ENCODE measurements around the gene METRN.
"Not testable (repeated sequence)": the region's sequence is repeated elsewhere in the genome, so short reads cannot be mapped to it uniquely, and the experiment has no call there.

METRN gene

DNA sequence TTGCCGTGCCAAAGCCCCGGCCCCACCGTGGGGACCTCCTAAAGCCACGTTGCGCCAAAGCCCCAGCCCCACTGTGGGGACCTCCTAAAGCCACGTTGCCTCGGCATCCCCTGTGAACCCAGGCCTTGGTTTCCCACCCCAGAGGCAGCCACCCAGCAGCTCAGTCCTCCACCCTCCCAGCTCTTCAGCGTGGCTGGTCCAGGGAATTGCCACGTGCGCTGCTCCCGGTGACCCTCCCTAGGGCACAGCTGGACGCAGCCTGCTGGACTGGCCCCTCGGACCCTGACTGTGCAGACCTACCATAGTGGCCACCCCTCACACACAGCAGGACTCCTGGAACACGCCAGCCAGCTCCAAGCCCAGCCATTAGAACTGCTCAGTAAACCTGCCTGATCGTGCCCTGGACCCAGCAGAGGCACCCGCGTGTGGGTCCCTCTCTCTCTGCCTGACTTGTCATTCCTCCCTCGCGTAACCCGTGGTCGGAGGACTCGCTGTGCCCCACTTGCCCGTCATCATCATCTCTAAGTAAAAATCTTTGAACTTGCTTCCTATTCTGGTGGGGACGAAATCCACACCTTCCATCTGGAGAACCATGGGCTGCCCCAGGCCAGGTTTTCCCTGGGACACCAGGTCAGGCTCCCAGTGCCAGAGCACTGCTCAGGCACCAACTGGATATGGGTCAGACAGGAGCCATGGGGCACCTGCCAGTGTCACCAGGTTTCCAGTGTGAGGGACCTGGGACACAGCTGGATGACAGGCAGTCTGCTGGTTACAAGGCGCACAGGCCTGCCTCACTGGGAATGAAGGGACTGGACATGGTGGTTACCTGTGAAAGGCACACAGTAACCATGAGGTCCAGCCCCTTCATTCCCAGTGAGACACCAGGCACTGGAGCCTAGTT is 20.3 kb downstream of the METRN start:
- DNase-seq (ENCODE audit: low read depth), result no peak

DNA sequence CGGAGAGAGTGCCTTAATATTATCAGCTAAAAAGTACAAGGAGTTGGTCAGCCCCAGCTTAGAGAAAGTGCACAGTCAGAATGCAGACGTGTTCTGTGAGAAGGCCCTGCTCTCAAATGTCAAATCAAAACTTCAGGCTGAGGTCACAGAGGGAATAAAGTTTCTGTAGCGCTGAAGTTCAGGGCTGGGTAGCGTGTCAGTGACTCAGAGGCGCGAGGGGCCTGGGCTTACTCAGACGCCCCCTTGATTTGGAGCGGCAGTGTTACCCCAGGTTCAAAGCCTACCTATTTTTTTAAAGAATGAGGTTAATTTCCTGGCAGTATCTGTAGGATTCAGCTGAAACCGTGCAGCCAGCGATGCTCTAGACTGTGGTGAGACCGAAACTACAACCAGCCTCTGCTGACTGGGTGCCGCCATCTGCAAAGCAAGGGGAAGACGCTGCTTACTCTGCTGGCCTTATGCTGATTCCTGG is 21.1 kb downstream of the METRN start:
- no peak for DNase-seq (ENCODE audit: low read depth)

DNA sequence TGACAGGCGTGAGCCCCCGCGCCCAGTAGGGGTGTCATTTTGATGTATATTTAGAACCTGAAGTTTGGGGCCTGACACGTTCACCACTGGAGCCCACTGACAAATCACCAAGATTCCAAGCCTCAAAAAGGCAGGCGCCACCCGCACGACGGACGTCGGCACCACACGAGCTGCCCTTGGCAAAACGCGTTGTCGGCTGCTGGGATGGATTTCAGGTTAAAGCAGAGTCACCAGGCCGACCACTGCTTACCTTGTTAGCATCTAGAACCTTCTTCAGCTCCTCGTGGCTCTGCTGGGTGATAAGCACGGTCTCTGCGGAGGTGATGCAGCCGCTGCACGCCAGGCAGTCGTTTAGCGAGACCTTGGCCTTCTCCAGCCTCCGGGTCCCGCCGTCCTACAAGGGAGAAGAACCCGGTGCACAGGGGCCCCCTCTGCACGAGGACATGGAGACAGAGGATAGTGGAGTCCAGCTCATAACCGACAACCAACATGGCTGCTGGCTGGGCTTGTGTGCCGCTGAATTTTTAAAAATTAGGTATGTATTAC is 22.1 kb downstream of the METRN start:
- DNase-seq (ENCODE audit: low read depth), result no peak

DNA sequence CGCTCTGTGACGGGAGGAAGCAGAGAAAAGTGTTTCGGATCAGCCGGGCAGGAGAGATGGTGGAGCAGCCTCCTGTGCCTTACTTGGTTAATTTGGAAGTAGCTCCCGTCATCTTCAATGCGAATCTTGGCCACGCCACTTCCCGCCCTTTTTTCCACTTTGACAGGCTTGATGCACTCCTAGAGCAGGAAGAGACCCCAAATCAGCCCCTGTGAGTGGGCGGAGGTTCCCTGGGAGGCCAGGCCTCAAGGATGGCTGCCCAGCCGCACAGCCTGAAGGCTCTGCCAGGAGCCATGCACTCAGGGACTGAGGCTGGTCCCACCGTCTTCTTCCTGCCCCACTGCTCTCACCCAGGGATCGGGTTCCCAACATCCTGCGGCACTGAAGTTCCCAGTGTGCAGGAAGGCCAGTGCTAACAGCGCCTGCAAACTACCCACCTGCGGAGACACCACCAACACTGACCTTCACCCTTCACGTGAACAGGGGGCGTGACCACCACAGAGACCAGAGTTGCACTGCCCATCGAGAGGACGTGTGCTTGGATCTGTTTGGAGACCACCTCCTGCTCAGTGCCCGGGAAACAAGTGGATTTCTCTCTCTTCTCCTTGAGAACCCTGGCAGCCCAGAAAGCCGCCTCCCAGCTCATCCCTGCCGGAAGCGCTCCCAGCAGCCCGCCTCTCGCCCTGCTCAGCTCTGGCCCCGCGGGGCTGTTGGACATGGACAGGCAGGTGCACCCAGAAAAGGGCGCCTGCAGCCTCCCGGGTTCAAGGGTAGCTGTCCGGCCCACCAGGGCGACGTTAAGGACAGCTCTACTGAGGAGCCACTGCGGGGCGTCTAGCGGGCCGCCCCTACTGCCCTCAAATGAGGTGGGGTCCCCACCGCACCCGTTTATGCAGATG is 24.9 kb downstream of the METRN start:
- no peak for DNase-seq (ENCODE audit: low read depth)

DNA sequence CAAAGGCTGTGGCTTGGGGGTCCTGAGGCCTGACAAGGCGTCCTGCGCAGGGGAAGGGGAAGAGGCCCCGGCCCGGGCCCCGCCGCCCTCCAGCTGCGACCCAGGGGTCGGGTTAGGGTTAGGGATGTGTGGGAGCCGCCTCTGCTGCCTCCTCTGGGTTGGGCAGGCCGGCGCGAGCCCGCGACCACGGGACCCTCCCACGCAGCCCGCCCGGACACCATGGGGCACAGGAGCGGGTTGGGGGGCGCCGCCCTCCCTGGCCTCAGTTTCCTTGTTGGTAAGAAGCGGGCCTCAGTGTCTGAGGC is 25.5 kb downstream of the METRN start:
- no peak for DNase-seq (ENCODE audit: low read depth)

DNA sequence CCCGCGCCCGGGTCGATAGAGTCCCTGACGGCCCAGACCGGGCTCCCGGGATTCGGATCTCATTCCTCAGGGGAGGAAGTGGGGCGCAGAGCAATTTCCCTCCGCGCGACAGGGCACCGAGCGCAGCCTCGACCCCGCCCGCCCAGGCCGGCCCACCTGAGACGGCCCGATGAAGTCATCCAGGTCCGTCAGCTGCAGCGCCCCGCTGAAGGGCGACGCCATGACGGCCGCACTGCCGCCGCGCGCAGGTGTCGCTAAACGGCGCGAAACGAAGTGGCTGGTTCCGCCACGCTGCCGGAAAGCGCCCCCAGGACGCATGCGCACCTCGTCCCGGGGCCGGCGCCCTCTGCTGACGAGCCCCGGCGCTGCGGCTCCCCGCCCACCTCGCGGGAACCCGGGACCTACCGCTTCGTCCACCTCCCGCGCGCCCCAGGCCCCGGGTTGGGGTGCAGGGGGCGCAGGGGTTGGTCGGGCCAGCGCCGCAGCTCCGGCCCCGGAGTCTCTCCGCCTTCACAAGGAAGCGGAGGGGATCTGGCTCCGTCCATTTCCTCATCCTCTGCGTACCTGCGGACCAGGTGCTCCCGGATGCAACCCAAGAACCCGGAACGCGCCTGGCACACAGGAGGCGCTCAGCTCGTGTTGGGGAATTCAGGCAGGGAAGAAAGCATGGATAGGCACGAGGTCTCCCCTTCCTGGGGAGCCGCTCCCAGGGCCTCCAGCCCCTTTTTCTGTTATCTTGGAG is 26.0 kb downstream of the METRN start, which contains the start of gene CIAO3:
CIAO3 (minus strand) TSS at position 234 of the 742 bp plus-strand sequence; CDS start at position 222, 12 bp downstream.
- DNase-seq (ENCODE audit: low read depth), result peak; percentile 86

DNA sequence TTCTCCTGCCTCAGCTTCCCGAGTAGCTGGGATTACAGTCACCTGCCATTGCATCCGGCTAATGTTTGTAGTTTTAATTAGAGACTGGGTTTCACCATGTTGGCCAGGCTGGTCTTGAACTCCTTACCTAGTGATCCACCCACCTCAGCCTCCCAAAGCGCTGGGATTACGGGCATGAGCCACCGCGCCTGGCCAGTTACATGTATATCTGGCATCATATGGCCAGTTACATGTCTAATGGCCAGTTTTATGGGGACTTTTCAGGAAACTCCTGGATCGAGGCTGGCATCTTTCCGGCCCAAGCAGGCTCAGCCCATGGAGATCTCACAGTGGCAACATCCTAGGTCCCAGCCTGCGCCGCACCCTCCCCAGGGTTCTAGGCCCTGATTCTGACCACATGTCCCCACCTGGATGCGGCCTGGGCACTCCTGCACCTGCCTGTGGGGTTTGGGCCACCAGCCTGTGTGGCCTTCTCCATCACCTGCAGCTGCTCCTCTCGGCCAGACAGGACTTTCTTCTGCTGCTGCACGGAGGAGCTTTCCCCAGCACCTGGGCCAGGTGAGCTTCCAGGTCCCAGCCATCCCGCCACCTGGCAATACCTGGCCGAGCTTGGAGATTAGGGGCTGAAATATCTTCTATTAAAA is 27.2 kb downstream of the METRN start:
- DNase-seq (ENCODE audit: low read depth), result no peak

DNA sequence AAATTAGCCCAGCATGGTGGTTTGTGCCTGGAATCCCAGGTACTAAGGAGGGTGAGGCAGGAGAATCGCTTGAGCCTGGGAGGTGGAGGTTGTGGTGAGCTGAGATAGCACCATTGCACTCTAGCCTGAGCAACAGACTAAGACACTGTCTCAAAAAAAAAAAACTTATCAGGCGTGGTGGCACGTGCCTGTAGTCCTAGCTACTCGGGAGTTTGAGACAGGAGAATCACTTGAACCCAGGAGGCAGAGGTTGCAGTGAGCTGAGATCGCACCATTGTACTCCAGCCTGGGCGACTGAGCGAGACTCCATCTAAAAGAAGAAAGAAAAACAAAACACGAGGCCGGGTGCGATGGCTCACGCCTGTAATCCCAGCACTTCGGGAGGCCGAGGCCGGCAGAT is 28.0 kb downstream of the METRN start:
- DNase-seq (ENCODE audit: low read depth), result not testable (repeated sequence)

DNA sequence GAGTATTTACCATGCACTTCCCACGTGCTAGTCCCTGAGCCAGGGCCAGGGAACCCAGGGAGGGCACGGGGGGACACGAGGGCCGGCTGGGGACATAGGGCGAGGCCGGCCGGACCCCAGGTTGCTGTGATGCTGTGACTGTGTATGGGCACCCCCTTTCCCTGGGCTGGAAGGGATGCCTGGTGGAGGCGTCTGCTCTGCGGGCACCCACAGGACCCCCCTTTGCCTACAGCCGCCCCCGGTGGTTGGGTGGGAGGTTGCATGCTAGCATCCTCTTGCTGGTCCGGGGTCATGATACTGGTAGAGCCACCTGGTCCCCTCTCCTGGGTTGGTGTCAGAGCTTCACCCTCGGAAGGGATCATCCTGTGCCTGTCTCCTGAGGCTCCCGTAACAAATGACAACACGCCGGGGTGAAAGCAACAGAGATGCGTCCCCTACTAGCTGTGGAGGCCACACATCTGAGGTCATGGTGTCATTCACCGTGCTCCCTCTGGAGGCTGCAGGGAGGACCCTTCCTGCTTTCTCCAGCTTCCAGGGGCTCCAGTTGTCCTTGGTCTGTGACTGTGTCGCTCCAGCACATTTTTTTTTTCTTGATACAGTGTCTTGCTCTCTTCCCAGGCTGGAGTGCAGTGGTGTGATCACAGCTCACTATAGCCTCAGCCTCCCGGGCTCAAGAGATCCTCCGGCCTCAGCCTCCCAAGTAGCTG is 29.0 kb downstream of the METRN start:
- no peak for DNase-seq (ENCODE audit: low read depth)

DNA sequence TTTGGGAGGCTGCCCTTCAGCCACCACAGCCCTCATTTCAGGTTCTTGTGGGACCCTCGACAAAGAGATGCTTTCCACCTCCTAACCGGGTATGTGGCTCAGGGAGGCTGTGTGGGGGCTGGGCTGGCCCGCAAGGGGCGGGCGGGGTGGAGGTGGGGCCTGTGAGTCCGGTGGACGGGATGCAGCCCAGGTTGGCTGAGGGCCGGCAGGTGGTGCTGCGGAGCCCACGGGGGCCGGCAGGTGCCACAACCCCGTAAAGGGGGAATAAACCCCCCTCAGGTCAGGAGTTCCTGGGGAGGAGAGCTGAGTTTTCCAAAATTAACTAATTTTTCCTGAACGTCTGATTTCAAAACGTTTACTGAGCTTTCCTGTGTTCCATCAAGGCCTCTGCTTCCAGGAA is 30.8 kb downstream of the METRN start:
- no peak for DNase-seq (ENCODE audit: low read depth)

DNA sequence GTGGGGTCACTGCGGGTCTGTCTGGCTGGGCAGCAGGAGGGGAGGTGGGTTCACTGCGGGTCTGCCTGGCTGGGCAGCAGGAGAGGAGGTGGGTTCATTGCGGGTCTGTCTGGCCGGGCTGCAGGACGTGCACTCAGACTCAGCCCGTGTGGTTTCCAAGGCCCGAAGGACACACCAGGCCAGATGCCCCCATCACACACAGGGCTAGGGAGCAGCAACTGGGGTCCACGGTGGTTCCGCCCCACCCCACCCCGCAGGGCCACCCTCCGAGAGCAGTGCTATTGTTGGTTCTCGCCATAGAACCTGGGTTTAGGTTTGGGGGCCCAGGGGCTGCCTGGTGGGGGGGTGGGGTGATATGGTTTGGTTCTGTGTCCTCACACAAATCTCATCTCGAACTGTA is 31.7 kb downstream of the METRN start:
- DNase-seq (ENCODE audit: low read depth), result no peak

DNA sequence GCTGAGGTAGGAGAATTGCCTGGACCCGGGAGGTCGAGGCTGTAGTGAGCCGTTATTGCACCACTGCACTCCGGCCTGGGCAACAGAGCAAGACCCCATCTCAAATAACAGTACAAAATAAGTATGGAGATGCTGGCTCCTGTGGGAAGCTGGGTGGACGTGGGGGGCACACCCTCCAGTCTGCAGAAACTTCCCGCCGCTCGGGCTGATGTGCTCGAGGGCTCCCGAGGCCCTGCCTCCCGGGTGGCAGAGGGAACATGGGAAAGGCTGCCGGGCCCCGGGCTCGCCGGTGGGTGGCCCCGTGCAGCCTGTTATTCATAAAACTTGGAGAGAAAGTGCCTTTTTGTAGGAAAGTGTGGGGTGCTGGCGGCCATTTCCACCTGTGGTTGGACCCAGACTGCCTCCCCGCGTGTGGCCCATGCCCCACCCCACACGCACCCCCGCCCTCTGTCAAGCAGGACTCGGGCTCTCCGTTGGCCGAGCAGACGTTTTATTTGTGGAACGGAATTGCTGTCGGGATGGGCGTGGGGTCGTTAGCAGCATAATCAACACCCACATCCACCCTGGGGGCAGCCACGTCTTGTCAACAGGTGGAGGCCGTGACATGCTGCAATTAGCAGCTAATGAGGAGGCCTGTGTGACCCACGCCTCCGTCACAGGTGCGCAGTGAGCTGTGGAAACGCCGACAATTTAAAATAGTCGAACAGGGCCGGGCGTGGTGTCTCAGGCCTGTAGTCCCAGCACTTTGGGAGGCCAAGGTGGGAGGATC is 33.2 kb downstream of the METRN start:
- DNase-seq (ENCODE audit: low read depth), result no peak

DNA sequence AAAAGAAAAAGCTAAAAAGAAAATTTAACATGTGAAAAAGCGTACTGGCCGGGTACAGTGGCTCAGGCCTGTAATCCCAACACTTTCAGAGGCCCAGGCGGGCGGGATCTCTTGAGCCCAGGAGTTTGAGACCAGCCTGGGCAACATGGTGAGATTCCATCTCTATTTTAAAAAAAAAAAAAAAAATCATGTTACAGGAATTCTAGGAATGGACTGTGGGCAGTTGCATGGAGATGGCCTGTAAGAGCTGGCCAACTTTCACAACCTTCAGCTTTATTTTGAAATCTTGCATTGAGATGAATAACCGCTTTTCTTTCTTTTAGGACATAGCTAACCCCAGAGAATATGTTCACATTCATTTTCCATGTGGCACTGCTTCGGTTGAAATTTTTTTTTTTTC is 34.1 kb downstream of the METRN start:
- no peak for DNase-seq (ENCODE audit: low read depth)

DNA sequence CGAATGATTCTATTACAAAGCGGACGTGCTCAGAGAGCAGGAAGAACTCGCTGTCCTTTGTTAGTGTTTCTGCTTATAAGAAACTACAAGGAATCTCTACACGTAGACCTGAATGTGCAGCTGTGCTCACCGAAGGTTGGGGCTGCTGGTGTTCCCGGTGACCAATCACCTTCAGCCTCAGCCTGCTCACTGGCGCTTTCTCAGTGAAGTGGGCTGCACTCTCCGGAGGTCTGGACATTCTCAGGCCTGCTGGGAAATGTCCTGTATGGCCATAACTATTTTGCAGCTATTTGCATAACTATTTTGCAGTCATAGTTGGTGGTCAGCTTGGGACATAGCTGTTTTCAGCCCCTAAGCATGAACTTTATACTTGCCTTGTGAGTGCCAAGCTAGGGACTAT is 35.6 kb downstream of the METRN start:
- no peak for DNase-seq (ENCODE audit: low read depth)

DNA sequence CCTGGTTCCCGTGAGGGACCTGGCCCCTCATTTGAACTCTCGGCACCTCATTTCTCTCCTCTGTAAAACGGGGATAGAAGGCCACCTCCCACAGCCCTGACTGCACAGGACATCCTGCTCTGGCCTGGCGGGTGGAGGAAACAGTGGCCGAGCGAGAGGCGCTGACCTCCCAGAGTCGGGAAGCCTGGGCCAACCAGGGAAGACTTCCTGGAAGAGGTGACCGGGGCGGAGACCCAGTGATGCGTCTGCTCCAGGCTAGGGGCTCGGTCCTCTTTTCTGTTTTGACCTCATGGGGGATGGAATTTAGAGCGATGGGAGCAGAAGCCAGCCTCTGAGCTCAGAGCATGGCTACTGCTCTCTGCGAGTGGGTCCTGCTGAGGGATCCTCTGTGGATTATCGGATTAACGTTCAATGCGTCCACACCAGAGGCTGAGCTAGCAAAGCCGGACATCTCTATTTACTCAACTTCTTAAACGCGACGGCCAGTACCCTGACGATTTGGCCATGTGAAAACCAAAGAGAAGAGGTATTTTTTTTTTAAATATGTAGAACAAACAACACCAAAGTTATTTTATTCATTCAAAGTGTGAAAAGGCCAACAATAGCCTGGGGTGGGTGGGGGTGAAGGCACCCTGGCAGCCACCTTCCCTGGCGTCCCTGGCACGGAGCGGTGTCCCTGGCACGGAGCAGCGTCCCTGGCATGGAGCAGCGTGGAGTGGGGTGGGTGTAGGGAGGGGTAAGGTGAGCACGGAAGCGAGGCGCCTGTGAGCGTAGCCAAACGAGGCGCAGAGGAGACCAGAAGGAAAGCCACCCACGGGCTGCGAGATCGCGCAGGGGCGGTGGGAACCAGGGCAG is 36.5 kb downstream of the METRN start:
- DNase-seq (ENCODE audit: low read depth), result no peak

DNA sequence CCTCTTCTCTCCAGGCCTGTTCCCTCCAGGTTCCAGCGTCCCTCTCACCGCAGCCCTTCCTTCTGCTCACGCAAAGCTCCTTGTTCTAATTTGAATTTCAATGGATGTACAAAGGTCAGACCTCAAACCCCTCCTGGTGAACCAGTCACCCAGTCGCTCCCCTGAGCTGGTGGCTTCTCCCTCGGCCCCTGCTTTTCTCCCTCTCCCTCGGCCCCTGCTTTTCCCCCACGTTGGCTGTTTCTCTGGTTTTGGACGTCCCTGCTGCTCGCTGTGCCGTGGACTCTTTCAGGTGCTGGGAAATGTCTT is 37.0 kb downstream of the METRN start:
- no peak for DNase-seq (ENCODE audit: low read depth)

DNA sequence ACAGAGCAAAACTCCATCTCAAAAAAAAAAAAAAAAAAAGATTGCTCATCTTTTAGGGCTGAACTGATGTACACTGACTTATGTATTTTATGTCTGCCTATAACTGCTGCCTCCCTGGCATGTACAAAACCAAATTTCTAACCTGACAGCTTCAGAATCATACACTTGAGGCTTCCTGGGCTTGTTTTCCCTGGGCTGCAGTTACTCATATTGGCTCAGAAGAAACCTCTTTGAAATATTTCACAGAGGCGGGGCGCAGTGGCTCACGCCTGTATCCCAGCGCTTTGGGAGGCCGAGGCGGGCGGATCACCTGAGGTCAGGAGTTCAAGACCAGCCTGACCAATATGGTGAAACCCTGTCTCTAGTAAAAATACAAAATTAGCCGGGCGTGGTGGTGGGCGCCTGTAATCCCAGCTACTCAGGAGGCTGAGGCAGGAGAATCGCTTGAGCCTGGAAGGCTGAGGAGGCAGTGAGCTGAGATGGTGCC is 39.2 kb downstream of the METRN start:
- not testable (repeated sequence) for DNase-seq (ENCODE audit: low read depth)

DNA sequence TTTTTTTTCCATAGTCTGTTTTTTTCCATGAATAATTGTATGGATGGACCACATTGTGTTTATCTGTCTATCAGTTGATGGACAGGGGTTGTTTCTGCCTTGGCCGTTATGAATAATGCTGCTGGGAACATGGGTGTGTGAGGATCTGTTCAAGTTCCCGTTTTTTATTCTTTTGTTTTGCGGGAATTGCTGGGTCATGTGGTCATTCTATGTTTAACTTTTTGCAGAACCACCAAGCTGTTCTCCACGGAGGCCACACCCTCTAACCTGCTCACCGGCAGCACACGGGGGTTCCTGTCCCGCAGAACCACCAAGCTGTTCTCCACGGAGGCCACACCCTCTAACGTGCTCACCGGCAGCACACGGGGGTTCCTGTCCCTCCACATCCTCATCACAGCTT is 39.7 kb downstream of the METRN start:
- no peak for DNase-seq (ENCODE audit: low read depth)

DNA sequence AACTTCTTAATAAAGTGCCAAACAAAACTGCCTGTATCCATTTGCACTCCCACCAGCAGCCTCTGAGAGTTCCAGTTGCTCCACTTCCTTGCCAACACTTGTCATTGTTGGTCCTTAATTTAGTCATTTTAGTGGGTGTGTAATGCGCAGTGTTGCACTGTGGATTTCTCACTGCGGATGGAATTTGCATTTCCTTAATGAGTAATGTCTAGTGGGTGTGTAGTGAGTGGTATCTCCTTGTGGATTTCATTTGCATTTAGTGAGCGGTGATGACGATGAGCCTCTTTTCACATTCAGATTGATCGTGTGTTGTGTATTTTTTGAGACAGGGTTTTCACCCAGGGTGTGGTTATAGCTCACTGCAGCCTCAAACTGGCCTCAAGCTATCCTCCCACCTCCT is 41.5 kb downstream of the METRN start:
- no peak for DNase-seq (ENCODE audit: low read depth)
